HG02623 (cell line): ENCODE data around the gene SYAP1.
"Not testable (repeated sequence)": the region's sequence is repeated elsewhere in the genome, so short reads cannot be mapped to it uniquely, and the experiment has no call there.

ENCODE experiments used
- ATAC-seq: cut with Tn5 transposase; IDR thresholded peaks from one replicate; pipeline ENCODE4 v1.9.1; 2021; ENCODE audit warnings: moderate library complexity; ENCODE audit not compliant: unreplicated experiment

The SYAP1 gene

GRCh38 chrX:16719334-16720084, at the start of gene SYAP1:
TSS of gene SYAP1 (plus strand) at chrX:16719612. CDS start at chrX:16719725, 113 bp downstream.
- peak; percentile 97 for ATAC-seq

DNA sequence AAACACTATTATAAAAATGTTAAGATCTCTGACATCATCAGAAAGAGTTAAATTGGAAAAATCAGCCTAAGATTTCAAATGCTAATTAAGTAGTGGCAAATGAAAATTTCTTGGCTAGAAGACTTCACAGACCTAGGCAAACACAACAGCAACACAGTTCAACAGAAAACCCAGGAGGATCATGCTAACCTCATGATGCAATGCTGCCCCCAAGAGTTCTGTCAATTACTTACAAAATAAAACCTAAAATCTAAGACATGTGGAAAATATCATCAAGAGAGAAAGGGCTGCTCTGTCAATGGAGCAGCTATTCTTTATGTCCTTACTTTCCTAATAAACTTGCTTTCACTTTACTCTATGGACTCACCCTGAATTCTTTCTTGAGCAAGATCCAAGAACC, 48.4 kb upstream of the SYAP1 start:
- no peak for ATAC-seq

DNA sequence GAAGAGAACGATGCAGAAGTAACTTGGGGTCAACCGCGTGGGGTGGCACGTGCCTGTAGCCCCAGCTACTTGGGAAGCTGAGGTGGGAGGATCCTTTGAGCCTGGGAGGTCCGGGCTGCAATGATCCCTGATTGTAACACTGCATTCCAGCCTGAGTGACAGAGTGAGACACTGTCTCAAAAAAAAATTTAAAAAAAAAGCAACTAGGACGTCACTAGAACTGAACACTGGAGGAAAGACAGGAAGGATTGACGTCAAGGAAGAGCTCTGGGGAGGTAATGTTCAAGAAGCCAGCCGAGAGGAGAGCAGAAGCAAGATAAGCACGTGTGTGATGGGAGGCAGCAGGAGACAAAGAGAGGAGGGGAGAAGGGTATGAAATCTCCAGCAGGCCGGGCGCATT, 40.7 kb upstream of the SYAP1 start:
- no peak for ATAC-seq

GRCh38 chrX:16683007-16683664, 36.3 kb upstream of the SYAP1 start:
- no peak for ATAC-seq

- ATAC-seq = no peak
Measured at GRCh38 chrX:16687514-16687913, 31.9 kb upstream of the SYAP1 start.

- no peak for ATAC-seq
Measured at GRCh38 chrX:16695079-16695676, 24.2 kb upstream of the SYAP1 start.

DNA sequence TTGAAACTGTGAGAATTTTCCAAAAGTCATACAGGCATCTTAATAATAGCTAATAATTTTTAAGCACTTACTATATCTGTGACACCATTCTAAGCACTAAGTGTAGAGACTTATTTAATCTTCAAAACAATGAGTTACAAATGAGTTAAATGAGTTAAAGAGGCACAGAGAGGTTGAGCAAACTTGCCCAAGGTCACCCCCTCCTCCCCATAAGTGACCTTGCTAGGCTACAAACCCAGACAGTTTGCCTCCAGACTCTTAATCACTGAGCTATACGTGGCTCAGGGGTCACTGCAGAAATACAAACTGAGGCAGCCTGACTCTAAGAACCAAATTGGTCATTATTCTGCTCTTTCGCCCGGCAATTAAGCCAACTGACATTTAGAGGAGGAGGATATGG, 22.5 kb upstream of the SYAP1 start:
- ATAC-seq = no peak

GRCh38 chrX:16699389-16699788, 20.0 kb upstream of the SYAP1 start:
- no peak for ATAC-seq

DNA sequence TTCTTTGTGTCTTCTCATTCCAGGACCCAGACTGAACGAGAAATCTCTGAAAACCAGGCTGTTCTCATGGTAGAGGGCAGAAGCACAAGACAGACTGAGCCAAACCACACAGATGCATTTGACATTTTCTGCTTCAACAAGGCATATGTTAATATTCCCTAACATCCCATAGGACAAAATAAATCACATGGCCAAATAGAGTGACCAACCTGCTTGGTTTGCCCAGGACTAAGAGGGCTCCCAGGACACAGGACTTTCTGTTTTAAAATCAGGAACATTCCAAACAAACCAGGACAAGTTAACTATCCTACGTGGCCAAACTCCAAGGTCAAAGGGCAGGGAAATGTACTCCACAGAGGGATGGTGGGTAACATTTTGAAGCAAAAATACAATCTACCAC, 18.7 kb upstream of the SYAP1 start:
- ATAC-seq = no peak

- ATAC-seq = no peak
Measured at GRCh38 chrX:16702700-16703599, 16.5 kb upstream of the SYAP1 start.

GRCh38 chrX:16705370-16705769, 14.0 kb upstream of the SYAP1 start:
- ATAC-seq = peak; percentile 18

DNA sequence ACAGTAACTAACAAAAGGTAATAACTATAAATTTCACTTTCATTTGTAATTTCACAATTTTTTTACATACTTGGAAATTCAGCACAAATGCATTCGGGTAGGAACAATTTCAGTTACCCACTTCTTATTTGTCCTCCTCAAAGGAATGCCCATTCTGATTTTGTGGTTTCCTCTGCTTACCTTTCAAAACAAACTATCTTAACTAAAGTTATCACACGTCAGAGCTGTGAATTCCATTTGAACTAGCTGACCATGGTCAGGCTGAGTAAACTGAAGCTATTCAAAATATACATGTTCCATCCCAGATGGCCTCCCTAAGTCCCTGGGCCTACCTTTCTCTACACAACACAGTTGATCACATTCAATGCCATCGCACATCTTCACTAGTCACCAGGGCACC, 11.4 kb upstream of the SYAP1 start:
- no peak for ATAC-seq

DNA sequence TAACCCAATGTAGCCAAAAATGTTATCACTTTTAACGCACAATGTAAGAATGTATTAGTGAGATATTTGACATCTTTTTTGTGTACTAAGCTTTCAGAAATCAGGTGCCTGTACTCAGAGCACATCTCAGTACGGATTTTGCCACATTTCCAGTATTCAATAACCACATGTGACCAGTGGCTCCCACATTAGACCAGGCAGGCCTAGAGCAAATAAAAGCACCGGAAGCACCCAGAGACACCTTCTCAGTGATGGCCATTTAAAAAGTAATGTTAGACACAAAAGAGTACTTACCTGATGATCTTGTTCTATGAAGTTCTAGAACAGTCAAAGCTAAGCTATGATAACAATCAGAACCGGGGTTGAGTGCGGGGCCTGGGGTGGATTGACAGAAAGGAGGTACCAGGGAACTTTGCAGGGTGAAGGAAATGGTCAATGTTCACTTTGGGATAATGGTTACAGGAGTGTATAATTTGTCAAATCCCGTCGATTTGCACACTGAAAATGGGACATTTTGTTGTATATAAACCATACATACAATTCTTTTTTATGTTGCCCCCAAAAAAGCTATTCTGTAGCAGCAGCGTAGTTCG, 8.1 kb upstream of the SYAP1 start:
- ATAC-seq = no peak

DNA sequence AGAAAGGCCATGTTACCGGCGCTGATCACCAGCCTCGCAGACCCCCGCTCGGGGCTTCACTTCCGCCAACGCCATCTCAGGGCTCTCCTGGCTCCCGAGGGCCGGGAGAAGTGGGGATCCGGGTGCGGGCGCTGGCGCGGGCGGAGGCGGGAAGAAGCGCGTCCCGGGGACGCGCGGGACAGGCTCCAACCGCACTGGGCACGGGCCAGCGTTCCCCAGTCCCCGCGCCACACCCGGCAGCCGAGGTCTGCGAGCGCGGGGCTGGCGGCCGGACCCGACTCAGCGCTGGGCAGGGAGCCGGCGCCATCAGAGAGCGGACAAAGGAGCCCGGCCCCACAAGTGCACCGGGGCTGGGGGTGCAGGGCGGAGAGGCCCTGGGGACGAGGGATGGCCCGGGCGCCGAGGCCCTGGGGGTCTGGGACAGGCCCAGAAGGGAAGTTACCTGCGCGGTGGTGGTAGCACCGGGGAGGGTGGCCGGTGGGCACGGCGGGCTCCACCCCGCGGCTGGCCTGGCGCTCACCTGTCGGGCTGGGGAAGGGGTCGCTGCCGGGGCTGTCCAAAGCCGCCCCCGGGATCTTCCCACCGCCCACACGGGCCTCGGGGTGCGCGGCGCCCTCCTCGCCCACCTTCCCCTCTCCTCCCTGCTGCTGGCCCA, 7.4 kb upstream of the SYAP1 start:
- ATAC-seq = peak; percentile 30

GRCh38 chrX:16712548-16713155, 6.8 kb upstream of the SYAP1 start, which contains the start of gene CTPS2:
TSS of gene CTPS2 (minus strand) at chrX:16712669. CDS start at chrX:16702902, 9,767 bp downstream.
- peak; percentile 79 for ATAC-seq

DNA sequence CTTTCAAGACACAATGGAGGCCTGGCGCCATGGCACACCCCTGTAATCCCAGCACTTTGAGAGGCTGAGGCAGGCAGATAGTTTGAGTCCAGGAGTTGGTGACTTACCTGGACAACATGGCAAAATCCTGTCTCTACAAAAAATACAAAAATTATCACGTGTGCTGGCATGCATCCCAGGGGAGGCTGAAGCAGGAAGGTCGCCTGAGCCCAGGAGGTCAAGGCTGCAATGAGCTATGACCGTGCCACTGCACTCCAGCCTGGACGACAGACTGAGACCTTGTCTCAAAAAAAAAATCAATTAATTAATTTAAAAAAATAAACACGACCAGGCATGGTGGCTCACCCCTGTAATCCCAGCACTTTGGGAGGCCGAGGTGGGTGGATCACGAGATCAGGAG, 4.9 kb upstream of the SYAP1 start:
- no peak for ATAC-seq

- not testable (repeated sequence) for ATAC-seq
Measured at GRCh38 chrX:16715638-16716037, 3.8 kb upstream of the SYAP1 start.

- ATAC-seq = not testable (repeated sequence)
Measured at GRCh38 chrX:16716451-16716850, 3.0 kb upstream of the SYAP1 start.

GRCh38 chrX:16718824-16719333, 533 bp upstream of the SYAP1 start:
- ATAC-seq = peak; percentile 27
